Activated CD4-positive, CD25-positive, alpha-beta regulatory T cell treated with anti-CD3 and anti-CD28 coated beads, Interleukin-2, amount 50 U/mL, for 72 hours (primary cell): ENCODE results near the gene ZNF236.
"Not testable (repeated sequence)": the region's sequence is repeated elsewhere in the genome, so short reads cannot be mapped to it uniquely, and the experiment has no call there.

ENCODE experiments used
- DNase-seq: peaks from one replicate; pipeline ENCODE4 v3.0.0; 2021

The ZNF236 gene

DNA sequence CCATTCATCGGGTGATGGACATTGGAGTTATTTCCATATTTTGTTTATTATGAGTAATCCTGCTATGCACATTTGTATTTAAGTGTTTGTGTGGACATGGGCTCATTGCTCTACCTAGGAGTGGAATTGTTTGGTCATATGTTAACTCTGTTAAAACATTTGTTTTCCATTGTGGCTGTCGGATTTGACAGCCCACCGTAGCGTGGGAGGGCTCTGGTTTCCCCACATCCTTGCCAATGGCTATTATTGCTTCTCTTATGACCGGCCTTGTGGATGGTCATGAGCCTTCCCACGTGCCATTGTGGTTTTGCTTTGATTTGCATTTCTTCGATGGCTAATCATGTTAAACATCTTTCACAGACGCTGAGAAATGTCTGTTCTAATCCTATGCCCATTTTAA, 92.0 kb downstream of the ZNF236 start:
- DNase-seq = no peak

DNA sequence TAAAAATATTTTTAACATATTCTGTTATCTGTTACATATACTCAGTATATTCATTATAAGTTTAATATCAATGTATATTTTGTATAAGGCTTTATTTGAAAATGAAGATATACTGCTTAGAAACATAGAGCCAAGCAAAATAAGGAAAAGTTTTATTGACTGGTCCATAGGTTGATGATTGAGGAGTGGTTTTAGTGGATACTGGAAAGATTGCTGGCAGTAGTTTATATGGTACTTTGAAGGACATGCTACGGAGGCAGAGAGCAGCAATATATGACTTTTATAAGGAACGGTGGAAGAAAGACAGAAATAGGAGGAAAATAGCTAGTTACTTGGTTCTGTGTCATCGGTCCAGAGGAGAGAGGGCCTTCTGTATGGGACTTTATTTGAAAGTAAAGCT, 92.4 kb downstream of the ZNF236 start:
- no peak for DNase-seq

DNA sequence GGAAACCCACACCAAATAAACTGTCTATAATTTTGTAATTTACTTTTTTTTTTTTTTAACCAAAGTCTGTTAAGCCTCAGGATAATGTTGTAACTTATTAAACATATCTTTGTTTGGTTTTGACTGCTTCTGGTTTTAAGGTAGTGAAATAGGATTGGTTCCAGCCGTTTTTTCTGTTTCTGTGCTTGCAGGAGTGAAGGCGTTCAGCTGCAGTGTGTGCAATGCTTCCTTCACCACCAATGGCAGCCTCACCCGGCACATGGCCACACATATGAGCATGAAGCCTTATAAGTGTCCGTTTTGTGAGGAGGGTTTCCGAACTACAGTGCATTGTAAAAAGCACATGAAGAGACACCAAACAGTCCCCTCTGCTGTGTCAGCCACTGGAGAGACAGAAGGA, 93.1 kb downstream of the ZNF236 start:
- no peak for DNase-seq

DNA sequence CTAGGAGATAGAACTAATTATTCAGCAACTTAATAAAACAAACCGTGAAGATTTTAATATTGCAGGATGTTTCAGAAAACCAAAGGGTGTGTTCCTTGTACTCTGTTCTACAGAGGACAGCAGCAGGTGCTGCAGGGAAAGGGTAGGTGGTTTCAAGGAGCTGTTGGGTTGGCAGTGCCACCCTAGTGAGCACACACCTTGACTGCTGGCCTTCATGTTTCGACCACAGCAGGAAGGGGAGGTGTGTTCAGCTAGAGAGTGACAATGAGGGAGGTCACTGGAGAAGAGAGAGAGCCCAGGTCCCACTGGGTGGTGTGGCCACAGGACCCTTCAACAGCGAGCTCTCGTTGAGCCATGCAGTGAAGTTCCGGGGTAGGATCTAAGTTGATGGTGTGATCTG, 98.6 kb downstream of the ZNF236 start:
- DNase-seq = no peak

DNA sequence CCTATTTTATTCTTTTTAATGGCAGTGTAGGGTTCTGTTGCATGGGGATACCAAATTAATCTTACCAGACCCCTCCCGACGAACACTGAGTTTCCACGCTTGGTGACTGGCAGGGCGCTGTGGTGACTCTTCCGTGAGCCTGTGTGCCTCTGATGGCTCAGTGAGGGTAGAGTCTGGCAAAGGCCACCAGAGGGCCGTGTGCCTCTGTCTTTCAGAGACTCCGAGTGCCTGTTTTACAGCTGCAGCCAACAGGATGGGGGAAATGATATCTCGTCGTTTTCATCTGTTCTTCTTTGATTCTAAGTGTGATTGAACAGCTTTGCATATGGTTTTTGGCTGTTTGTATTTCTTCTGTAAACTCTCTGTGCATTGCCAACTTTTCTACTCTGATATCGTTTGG, 99.8 kb downstream of the ZNF236 start:
- no peak for DNase-seq

DNA sequence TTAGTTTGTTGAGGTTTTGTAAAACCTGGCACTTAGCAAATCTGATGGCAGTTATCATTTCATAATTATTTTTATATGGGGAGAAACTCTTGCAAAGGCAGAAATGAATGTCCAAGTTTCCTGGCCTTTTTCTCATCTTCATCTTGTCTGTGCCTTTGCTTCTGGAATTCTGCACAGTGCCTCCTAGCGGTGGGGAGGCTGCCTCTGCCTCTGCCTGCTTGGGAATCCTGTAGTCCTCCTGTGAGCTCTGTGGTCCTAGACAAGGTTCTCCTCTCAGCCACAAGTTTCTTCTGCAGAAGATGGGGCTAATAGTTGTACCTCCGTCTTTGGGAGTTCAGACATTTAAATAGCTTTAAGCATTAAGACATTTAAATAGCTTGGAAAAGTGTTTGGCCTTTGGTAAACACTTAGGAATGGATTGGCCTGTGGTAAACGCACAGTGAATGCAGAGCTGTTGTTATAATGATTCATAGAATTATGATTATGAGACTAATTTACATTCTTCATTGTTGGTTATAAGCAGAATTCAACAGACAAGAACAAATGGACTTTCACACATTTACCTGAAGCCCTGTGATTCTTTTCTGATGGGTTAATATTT, 101.2 kb downstream of the ZNF236 start:
- no peak for DNase-seq

DNA sequence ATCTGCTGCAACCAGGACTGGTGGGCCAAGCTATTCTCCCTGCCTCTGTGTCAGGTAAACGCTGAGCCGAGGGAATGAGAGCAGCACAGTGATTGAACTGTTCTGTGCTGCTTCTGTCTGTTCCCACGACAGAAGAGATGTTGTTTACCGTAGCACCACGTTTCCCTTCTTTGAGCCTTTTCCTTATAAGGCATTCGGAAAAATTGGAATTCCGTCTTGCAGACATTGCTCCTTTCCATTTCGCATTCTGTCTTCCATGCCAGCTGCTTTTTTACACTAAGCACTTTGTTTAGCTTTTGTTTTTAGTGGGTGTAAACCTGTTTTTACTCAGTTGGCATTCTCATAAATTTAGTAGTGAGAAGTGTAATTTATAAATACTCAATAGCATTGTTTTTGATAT, 103.1 kb downstream of the ZNF236 start:
- no peak for DNase-seq

DNA sequence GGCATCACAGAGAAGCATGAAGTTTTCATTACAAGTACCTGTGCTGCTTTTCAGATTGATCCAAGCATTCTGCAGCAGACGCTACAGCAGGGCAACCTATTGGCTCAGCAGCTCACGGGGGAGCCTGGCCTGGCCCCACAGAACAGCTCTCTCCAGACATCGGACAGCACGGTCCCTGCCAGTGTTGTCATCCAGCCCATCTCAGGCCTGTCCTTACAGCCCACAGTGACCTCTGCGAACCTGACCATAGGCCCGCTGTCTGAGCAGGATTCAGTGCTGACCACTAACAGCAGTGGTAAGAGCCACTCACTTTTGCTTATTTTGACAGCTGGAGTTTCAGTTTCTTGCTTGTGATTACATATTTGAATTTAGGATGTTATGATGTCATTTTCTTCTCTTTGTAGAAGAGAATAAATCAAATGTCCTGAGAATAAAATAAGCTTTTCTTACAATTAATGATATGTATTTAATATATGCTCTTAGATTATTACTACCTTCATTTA, 104.9 kb downstream of the ZNF236 start:
- DNase-seq = no peak

DNA sequence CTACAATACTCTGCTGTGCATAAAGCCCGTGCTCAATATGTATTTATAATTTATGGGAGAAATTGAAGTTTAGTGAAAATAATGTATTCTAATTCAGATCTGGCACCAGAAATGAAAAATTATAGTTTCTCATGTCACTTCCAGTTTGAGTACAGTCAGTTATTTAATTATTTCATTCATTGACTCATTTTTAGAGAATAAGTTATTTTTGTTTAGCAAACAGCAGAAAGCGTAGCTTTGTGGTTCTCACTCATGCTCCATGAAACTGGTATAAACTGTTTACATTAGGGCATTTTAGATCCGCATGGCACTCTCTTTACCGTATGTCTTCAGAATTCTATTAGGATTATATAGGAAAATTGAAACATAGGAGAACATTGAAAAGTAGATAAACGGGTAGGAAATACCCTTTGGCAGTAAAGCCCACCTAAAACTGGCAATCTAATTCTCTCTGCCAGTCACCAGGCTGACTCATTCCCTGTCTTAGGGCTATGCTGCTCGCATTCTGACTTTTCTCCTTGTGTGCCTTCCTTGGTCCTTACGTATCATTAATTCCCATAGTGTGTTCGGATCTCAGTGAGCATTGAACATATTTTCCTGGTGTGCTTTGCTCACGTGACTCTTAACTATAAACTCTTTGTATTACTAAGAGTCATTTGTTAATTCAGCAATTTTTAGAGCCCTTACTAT, 106.0 kb downstream of the ZNF236 start:
- DNase-seq = no peak

DNA sequence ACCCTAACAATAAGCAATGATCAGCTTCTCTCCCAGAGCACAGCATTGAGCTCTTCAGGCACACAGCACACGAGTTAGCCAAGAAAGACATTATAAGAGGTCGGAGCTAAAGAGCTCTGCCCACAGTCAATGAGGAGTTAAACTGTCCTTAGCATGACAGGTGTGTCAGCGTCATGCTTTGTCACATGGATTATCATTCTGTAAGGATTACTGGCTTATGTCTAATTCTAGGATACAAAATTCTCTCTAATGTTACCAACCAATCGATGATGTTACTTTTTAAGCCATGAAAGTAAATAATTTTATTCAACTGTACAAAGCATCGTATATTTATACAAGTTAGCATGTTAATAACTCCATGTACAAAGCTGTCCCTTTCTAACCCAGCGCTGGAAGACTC, 108.8 kb downstream of the ZNF236 start:
- DNase-seq = no peak

DNA sequence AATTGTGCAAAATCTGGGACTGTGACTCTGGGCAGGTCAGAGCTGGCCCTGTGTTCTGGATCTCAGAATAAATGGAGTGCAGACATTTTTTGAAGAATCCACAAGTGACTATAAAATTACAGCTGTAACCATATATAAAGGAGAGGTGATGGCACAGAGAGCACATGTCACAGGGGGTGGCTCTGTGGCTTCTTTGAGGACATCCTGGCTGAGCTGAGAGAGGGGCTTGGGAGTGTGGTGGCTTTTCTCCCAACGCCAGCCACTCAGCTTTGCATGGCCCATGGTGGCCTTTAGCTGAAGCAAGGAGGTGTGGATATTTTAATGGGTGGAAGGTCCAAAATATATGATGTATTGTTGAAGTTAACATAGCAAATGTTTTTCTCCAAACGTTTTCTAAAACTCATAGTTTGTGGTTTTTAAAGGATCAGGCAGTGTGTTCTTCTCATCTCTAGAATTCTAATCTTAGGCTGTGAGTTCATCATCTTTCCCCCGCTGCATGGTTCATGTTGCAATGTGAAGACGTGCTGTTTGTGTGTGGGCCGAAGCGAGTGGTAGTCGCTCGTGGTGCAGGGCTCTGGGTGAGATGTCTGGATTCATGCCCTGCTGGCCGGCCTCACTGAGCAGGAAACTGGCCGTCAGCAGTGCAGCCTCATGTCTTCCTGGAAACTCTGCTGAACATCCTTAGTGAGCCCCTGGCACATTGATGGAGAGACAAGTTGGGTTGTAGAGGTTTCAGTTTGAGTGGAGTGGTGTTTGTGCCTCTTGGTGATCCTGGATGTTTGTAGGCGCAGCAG, 109.9 kb downstream of the ZNF236 start:
- DNase-seq = no peak

DNA sequence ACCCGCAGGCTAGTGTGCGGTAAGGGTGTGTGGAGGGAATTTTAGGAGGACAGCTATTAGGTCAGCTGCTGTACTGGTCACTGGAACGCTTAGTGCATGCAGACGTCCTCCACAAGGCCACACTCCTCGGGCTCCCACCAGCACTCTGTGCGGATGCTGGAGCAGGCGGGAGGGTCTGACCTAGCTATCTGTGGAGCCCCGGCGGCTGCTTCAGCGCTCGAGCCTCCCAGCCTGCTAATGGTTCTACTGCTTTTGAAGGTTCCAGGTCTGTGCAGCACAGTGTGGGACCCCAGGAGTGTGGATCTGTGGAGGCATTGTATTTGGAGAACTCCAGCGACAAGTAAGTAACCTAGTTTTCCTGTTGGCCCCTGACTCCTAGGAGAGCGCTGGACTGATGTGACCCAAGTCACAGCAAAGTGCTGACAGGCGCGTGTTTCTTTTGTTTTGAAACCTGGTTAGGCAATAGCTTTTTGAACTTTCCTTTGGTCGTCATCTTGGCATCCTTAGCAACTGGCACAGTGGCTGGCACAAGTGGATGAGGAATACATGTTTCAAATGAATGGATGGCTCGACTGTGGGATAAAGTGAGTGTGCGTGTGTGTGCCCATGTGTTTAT, 113.5 kb downstream of the ZNF236 start:
- no peak for DNase-seq

DNA sequence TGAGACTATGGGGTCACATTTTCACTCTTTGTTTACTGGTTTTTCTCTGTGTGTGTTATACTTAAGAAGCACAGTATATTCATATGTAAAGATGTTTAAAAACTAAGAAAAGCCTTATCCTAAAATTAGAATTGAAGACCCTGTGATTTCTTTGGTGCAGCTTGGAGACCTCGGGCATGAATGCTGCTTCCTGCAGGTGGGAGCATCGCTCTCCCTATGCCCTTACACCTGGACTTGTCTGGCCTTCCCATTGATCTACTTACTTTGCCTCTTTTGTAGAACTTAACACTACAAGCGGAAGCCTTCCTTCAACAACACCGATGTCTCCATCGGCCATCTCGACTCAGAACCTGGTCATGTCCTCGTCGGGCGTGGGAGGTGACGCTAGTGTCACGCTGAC, 114.5 kb downstream of the ZNF236 start:
- no peak for DNase-seq

DNA sequence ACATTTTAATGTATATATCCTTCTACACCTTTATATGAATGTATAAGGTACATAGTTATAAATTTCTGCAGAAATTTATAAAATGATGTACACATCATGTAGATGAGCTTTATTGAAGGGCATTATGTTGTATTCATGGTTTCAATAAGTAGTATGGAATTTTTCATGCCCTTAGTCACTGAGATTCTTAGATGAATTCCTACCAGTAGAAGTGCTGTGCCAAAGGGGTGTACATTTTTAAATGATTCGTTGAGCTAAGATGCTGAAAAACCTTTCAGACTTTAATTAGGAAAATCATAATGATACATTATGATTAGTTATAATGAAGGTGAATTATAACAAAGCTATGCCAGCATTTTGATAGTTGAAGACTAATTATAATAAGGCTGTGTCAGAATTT, 115.2 kb downstream of the ZNF236 start:
- DNase-seq = no peak

DNA sequence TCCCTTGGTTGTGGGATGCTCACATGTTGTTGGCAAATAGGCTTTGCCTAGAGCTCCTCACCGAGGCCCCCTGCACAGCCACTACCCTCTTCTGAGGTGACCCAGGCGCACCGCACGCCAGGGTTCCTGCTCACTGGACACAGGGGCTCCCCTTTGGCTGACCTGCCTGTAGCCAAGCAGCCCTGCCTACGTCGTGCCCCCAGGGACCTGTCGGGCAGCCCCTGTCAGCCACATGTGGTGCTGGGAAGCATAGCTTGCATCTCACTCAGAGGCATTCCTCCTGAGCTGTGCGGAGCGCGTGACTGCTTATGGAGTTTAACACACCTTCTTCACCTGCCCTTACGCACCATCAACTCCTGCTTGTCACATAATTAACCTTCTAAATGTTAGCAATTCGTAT, 116.3 kb downstream of the ZNF236 start:
- DNase-seq = no peak

DNA sequence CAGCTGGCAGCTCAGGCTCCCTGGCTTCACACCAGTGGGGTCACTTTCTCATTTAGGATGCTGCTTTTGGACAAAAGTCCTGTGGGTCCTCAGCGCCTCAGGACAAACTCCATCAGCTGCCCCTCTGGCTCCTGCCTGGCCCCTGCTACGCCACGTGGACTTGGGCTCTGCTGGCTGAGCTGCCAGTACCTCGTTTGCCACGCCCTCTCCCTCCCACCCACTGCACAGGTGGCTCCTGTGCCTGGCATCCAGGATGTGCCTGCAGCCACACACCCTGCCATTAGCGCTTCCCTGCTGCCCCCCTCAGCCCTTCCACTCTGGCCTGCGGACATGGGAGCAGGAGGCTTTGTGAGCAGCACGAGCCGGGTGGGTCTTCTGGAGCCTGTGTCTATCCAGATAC, 118.9 kb downstream of the ZNF236 start:
- no peak for DNase-seq

DNA sequence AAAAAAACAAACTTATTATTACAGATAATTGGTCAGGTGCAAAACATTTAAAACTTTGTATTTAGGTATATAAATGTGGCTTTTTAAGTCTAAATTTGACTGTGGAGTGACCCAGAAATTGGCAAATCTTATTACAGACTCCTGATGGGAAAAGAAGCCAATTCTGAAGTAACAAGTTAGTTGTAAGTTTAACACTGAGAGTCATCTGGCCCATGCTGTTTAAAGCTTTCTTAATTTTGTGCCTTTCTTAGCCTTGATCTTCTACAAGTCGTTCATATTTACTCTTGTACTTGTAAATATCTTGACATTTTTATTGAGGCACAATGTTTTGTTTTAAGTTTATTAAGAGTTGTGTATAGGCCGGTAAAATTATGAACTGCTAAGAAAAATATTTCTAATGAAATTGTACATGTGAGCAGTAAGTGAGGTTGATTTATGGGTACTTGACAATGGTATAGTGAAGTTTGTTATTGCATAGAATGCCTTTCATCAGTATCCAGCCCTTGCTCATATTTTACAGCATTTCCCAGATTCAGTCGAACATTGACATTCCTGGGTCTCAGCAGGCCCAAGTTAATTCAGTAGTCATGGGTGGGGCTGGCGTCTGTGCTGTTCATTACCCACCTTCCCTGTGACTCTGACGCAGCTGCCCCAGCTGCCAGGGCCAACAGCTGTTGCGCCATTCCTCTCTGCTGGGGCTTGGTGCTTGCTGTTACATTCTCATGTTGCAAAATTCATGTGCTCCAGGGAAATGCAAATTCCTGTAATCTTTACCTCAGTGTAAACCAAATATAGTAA, 121.4 kb downstream of the ZNF236 start:
- DNase-seq = no peak

DNA sequence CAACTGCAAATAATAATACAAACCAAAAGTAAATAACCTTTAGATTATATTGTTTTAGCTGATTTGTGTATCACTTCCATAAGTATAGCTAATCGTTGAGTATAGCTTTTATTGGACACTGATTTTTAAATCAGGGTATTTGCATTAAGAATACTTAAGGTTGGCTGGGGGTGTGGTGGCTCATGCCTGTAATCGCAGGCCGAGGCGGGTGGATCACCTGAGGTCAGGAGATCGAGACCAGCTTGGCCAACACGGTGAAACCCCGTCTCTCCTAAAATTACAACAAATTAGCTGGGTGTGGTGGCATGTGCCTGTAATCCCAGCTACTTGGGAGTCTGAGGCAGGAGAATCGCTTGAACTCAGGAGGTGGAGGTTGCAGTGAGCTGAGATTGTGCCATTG, 122.0 kb downstream of the ZNF236 start:
- DNase-seq = not testable (repeated sequence)

DNA sequence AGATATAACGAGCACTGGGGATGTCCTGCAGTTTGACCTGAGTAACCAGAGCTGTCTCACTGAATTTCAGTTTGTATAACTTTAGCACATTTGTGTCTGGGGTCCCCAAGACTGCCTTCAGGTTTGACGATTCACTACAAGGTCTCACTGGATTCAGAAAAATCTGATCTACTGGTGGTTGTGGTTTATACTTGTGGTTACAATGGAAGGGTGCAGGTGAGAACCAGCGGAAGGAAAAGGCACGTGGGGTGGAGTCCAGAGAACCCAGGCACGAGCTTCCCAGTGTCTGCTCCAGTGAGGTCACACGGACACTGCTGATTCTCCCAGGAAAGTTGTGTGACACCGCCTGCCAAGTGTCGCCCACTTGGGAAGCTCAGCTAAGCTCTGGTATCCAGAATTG, 126.0 kb downstream of the ZNF236 start:
- DNase-seq = no peak

DNA sequence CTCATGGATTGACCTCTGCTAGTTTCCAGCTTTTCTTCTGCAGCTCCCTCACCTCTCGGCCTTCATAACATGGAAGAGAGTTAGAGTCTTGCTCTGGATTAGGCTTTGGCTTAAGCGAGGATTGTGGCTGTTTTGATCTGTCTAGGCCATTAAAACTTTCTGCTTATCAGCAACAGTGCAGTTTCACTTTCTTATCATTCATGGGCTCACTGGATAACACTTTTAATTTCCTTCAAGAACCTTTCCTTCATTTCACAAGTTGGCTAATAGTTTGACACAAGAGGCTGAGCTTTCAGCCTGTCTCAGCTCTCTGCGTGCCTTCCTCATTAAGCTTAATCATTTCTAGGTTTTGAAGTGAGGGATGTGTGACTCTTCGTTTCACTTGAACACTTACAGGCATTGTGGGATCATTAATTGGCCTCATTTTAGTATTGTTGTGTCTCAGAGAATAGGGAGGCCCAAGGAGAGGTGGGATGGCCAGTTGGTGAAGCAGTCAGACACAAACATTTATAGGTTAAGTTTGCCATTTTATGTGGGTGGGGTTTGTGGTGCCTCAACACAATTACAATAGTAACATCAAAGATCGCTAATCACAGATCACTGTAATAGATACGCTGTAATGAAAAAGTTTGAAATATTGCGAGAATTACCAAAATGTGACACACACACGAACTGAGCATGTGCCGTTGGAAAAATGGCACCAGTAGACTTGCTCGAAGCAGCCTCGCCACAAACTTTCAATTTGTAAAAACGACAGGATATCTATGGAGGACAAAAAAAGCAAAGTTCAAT, 129.3 kb downstream of the ZNF236 start:
- no peak for DNase-seq

DNA sequence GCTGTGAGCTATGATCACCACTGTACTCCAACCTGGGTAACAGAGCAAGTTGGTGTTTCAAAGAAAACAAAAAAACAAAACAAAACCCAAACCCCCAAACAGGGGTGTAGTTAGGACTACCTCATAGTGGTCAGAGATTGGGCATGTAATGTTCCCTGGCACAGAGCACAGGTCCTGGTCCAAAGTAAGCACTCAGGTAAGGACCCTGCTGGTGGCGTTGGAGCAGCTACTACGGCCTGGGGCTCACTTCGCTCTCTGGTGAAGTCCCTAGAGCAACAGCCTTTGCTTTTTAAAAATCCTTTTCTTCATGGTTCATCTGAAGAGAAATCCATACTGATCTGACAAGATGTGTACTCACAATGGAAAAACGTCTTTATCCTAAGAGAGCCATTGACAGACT, 130.4 kb downstream of the ZNF236 start:
- DNase-seq = no peak

DNA sequence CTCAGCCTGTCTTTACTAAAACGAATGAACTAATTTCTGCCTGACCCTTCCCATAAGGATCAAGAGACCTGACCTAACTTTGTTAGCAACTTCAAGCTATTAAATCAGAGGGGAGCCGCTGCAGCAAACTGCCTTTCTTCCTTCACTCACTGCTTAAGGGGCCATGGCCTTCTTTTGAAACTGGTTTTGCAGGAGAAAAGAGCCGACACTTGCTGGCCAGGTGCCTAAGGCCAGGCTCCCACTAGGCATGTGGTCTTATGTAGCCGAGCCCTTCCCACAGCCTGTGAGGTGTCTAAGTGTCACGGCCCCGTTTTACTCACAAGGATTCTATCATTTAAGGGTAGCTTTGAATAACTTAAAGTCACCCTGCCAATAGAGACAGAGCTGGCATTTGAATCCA, 130.8 kb downstream of the ZNF236 start:
- DNase-seq = no peak
